K562 (cell line): ENCODE results near the gene ATPAF2. TPM values are rescaled to one million over a fixed set of nuclear protein-coding genes. Genes with fewer than 3 reads are reported as not detected.

ENCODE experiments used
- polyA plus RNA-seq, 8 experiments: library from polyadenylated mRNA; depleted of rRNA in 4 of 8; stranded (reverse) in 5 of 8; unstranded in 3 of 8; fragments of >200 nt; fragmentation: Nextera tagmentation in 2 of 8; fragmentation: Illumina TruSeq in 1 of 8; extraction: Ambion mirVana in 2 of 8; extraction: Trizol in 1 of 8; gene quantifications; 2 replicates each; pipeline versions ENCODE4 v1.2.1 to v1.2.3, GENCODE V29; 2011 to 2014; ENCODE audit warnings: inconsistent platforms in 1 of 8, missing spikeins in 1 of 8
- total RNA-seq, 7 experiments: library from RNA; depleted of rRNA in 6 of 7; stranded (reverse); fragments of >200 nt in 6 of 7; fragmentation: Illumina TruSeq in 2 of 7; extraction: Trizol in 2 of 7; gene quantifications; 2 replicates each; pipeline versions ENCODE4 v1.2.1 to v1.2.3, GENCODE V29; 2011 to 2021; ENCODE audit warnings: low replicate concordance in 1 of 7

The ATPAF2 gene
- total and polyA plus RNA-seq, 9 of the 15 experiments (the other 6 are each of a cell fraction or from before 2014, with no cell fraction given), result 2.1 to 19.2 (median 11.3) TPM

Other genes starting within 250 kb of the ATPAF2 start
Only the 7 nearest of the 10 such genes appear.
- 2.0 and 3.1 TPM in 2 replicates for gene TOM1L2, start 66.8 kb downstream of the ATPAF2 start, total RNA-seq (2014; rRNA removed)
- gene TOM1L2, start 66.8 kb downstream of the ATPAF2 start, total RNA-seq (2014; rRNA removed; fragmentation: Illumina TruSeq; extraction: Trizol), result 1.8 and 2.5 TPM in 2 replicates
- gene TOM1L2, start 66.8 kb downstream of the ATPAF2 start, total RNA-seq (2015; rRNA removed; fragmentation: Illumina TruSeq; extraction: Trizol), result 2.5 and 3.2 TPM in 2 replicates
- gene TOM1L2, start 66.8 kb downstream of the ATPAF2 start, total RNA-seq (2021), result 4.8 and 6.0 TPM in 2 replicates
- gene TOM1L2, start 66.8 kb downstream of the ATPAF2 start, polyA plus RNA-seq (2011; rRNA removed), result 3.7 and 5.7 TPM in 2 replicates
- 3.8 and 4.4 TPM in 2 replicates for gene TOM1L2, start 66.8 kb downstream of the ATPAF2 start, polyA plus RNA-seq (2014; fragmentation: Illumina TruSeq; extraction: Trizol)
- gene TOM1L2, start 66.8 kb downstream of the ATPAF2 start, polyA plus RNA-seq (2014; fragmentation: Nextera tagmentation; extraction: Ambion mirVana), result under 1 TPM; 0.07 to 0.42 TPM
- 2.3 and 4.4 TPM in 2 replicates for gene TOM1L2, start 66.8 kb downstream of the ATPAF2 start, polyA plus RNA-seq (2014; rRNA removed)
- gene DRC3, start 66.3 kb downstream of the ATPAF2 start, total RNA-seq (2014; rRNA removed), result 0.65 TPM in 1 of 2 replicates, not detected in the other
- 0.54 TPM in 1 of 2 replicates, not detected in the other for gene DRC3, start 66.3 kb downstream of the ATPAF2 start, total RNA-seq (2014; rRNA removed; fragmentation: Illumina TruSeq; extraction: Trizol)
- gene DRC3, start 66.3 kb downstream of the ATPAF2 start, total RNA-seq (2015; rRNA removed; fragmentation: Illumina TruSeq; extraction: Trizol), result 0.23 TPM in 1 of 2 replicates, not detected in the other
- 0.13 TPM in 1 of 2 replicates, not detected in the other for gene DRC3, start 66.3 kb downstream of the ATPAF2 start, total RNA-seq (2021)
- gene DRC3, start 66.3 kb downstream of the ATPAF2 start, polyA plus RNA-seq (2011; rRNA removed), result 0.03 and 0.10 TPM in 2 replicates
- gene DRC3, start 66.3 kb downstream of the ATPAF2 start, polyA plus RNA-seq (2014; fragmentation: Illumina TruSeq; extraction: Trizol), result 0.40 and 0.49 TPM in 2 replicates
- gene DRC3, start 66.3 kb downstream of the ATPAF2 start, polyA plus RNA-seq (2014; fragmentation: Nextera tagmentation; extraction: Ambion mirVana), result under 1 TPM; 0.13 to 0.46 TPM
- gene DRC3, start 66.3 kb downstream of the ATPAF2 start, polyA plus RNA-seq (2014; rRNA removed), result 0.16 and 0.84 TPM in 2 replicates
- gene GID4, start 240 bp upstream of the ATPAF2 start, total RNA-seq (2014; rRNA removed), result 2.8 and 2.9 TPM in 2 replicates
- 3.7 and 4.1 TPM in 2 replicates for gene GID4, start 240 bp upstream of the ATPAF2 start, total RNA-seq (2014; rRNA removed; fragmentation: Illumina TruSeq; extraction: Trizol)
- 3.3 TPM in 2 replicates for gene GID4, start 240 bp upstream of the ATPAF2 start, total RNA-seq (2015; rRNA removed; fragmentation: Illumina TruSeq; extraction: Trizol)
- gene GID4, start 240 bp upstream of the ATPAF2 start, total RNA-seq (2021), result 4.8 and 6.4 TPM in 2 replicates
- 5.9 and 6.6 TPM in 2 replicates for gene GID4, start 240 bp upstream of the ATPAF2 start, polyA plus RNA-seq (2011; rRNA removed)
- 5.9 TPM in 2 replicates for gene GID4, start 240 bp upstream of the ATPAF2 start, polyA plus RNA-seq (2014; fragmentation: Illumina TruSeq; extraction: Trizol)
- gene GID4, start 240 bp upstream of the ATPAF2 start, polyA plus RNA-seq (2014; fragmentation: Nextera tagmentation; extraction: Ambion mirVana), result 1 to 10 TPM; 1.2 to 1.3 TPM
- gene GID4, start 240 bp upstream of the ATPAF2 start, polyA plus RNA-seq (2014; rRNA removed), result 3.3 and 4.2 TPM in 2 replicates
- 30.5 and 43.1 TPM in 2 replicates for gene DRG2, start 48.8 kb upstream of the ATPAF2 start, total RNA-seq (2014; rRNA removed)
- gene DRG2, start 48.8 kb upstream of the ATPAF2 start, total RNA-seq (2014; rRNA removed; fragmentation: Illumina TruSeq; extraction: Trizol), result 18.0 and 19.3 TPM in 2 replicates
- 29.1 and 30.2 TPM in 2 replicates for gene DRG2, start 48.8 kb upstream of the ATPAF2 start, total RNA-seq (2015; rRNA removed; fragmentation: Illumina TruSeq; extraction: Trizol)
- gene DRG2, start 48.8 kb upstream of the ATPAF2 start, total RNA-seq (2021), result 36.7 and 37.9 TPM in 2 replicates
- 19.0 and 25.2 TPM in 2 replicates for gene DRG2, start 48.8 kb upstream of the ATPAF2 start, polyA plus RNA-seq (2011; rRNA removed)
- 29.7 and 34.7 TPM in 2 replicates for gene DRG2, start 48.8 kb upstream of the ATPAF2 start, polyA plus RNA-seq (2014; fragmentation: Illumina TruSeq; extraction: Trizol)
- 10 to 100 TPM in 1 of 2 experiments, 1 to 10 TPM in 1; 6.6 to 16.4 TPM for gene DRG2, start 48.8 kb upstream of the ATPAF2 start, polyA plus RNA-seq (2014; fragmentation: Nextera tagmentation; extraction: Ambion mirVana)
- 26.1 and 27.5 TPM in 2 replicates for gene DRG2, start 48.8 kb upstream of the ATPAF2 start, polyA plus RNA-seq (2014; rRNA removed)
- gene MYO15A, start 69.6 kb upstream of the ATPAF2 start, total RNA-seq (2014; rRNA removed), result 0.04 and 0.05 TPM in 2 replicates
- gene MYO15A, start 69.6 kb upstream of the ATPAF2 start, total RNA-seq (2014; rRNA removed; fragmentation: Illumina TruSeq; extraction: Trizol), result 0.10 and 0.11 TPM in 2 replicates
- 0.07 TPM in 1 of 2 replicates, not detected in the other for gene MYO15A, start 69.6 kb upstream of the ATPAF2 start, total RNA-seq (2015; rRNA removed; fragmentation: Illumina TruSeq; extraction: Trizol)
- 0.18 and 0.47 TPM in 2 replicates for gene MYO15A, start 69.6 kb upstream of the ATPAF2 start, total RNA-seq (2021)
- 0.88 and 1.1 TPM in 2 replicates for gene MYO15A, start 69.6 kb upstream of the ATPAF2 start, polyA plus RNA-seq (2011; rRNA removed)
- 0.39 and 0.40 TPM in 2 replicates for gene MYO15A, start 69.6 kb upstream of the ATPAF2 start, polyA plus RNA-seq (2014; fragmentation: Illumina TruSeq; extraction: Trizol)
- under 1 TPM in 1 of 2 experiments, not detected in 1; 0.11 TPM for gene MYO15A, start 69.6 kb upstream of the ATPAF2 start, polyA plus RNA-seq (2014; fragmentation: Nextera tagmentation; extraction: Ambion mirVana)
- gene MYO15A, start 69.6 kb upstream of the ATPAF2 start, polyA plus RNA-seq (2014; rRNA removed), result 0.19 and 1.1 TPM in 2 replicates
- gene ALKBH5, start 144.7 kb upstream of the ATPAF2 start, total RNA-seq (2014; rRNA removed), result 49.2 and 63.0 TPM in 2 replicates
- gene ALKBH5, start 144.7 kb upstream of the ATPAF2 start, total RNA-seq (2014; rRNA removed; fragmentation: Illumina TruSeq; extraction: Trizol), result 34.6 and 37.5 TPM in 2 replicates
- gene ALKBH5, start 144.7 kb upstream of the ATPAF2 start, total RNA-seq (2015; rRNA removed; fragmentation: Illumina TruSeq; extraction: Trizol), result 46.6 and 47.4 TPM in 2 replicates
- gene ALKBH5, start 144.7 kb upstream of the ATPAF2 start, total RNA-seq (2021), result 70.0 and 73.8 TPM in 2 replicates
- gene ALKBH5, start 144.7 kb upstream of the ATPAF2 start, polyA plus RNA-seq (2011; rRNA removed), result 51.7 and 52.6 TPM in 2 replicates
- 47.2 and 52.2 TPM in 2 replicates for gene ALKBH5, start 144.7 kb upstream of the ATPAF2 start, polyA plus RNA-seq (2014; fragmentation: Illumina TruSeq; extraction: Trizol)
- gene ALKBH5, start 144.7 kb upstream of the ATPAF2 start, polyA plus RNA-seq (2014; fragmentation: Nextera tagmentation; extraction: Ambion mirVana), result 10 to 100 TPM; 11.4 to 18.0 TPM
- 38.4 and 48.0 TPM in 2 replicates for gene ALKBH5, start 144.7 kb upstream of the ATPAF2 start, polyA plus RNA-seq (2014; rRNA removed)
- 8.2 and 11.3 TPM in 2 replicates for gene LLGL1, start 186.5 kb upstream of the ATPAF2 start, total RNA-seq (2014; rRNA removed)
- gene LLGL1, start 186.5 kb upstream of the ATPAF2 start, total RNA-seq (2014; rRNA removed; fragmentation: Illumina TruSeq; extraction: Trizol), result 1.4 and 1.7 TPM in 2 replicates
- 4.0 and 4.2 TPM in 2 replicates for gene LLGL1, start 186.5 kb upstream of the ATPAF2 start, total RNA-seq (2015; rRNA removed; fragmentation: Illumina TruSeq; extraction: Trizol)
- 12.4 and 12.9 TPM in 2 replicates for gene LLGL1, start 186.5 kb upstream of the ATPAF2 start, total RNA-seq (2021)
- gene LLGL1, start 186.5 kb upstream of the ATPAF2 start, polyA plus RNA-seq (2011; rRNA removed), result 6.4 and 9.2 TPM in 2 replicates
- 3.7 and 8.4 TPM in 2 replicates for gene LLGL1, start 186.5 kb upstream of the ATPAF2 start, polyA plus RNA-seq (2014; fragmentation: Illumina TruSeq; extraction: Trizol)
- gene LLGL1, start 186.5 kb upstream of the ATPAF2 start, polyA plus RNA-seq (2014; fragmentation: Nextera tagmentation; extraction: Ambion mirVana), result under 1 TPM in 1 of 2 experiments, not detected in 1; 0.11 TPM
- gene LLGL1, start 186.5 kb upstream of the ATPAF2 start, polyA plus RNA-seq (2014; rRNA removed), result 10.7 and 11.9 TPM in 2 replicates